Tibial nerve (tissue), 3 donors: Measurements from ENCODE around the gene CLIC1.

Source experiments
- CTCF ChIP-seq, 5 experiments: fragments of 200-600 bp in 3 of 5; fragments of 450-650 bp in 2 of 5; sonication (generic) in 3 of 5; IDR thresholded peaks; one replicate each; pipeline ENCODE4 v1.5.1; 2016 to 2019; ENCODE audit warnings: antibody characterized with exemption in 5 of 5, mild to moderate bottlenecking in 3 of 5, moderate library complexity in 2 of 5
- POLR2A ChIP-seq, 2 donors: fragments of 450-650 bp; IDR thresholded peaks; one replicate each; pipeline ENCODE4 v1.6.1; 2017; ENCODE audit warnings: antibody characterized with exemption in 2 of 2, mild to moderate bottlenecking in 2 of 2, moderate library complexity in 2 of 2

- TF ChIP-seq POLR2A (IDR thresholded peaks at IDR 0.05) (no peak), CTCF (IDR thresholded peaks at IDR 0.05) (no peak)
Observed at GRCh38 chr6:31691078-31691463, 45.3 kb downstream of the CLIC1 start.
